ENCODE measurements around the gene TAGLN.
"Not testable (repeated sequence)": the region's sequence is repeated elsewhere in the genome, so short reads cannot be mapped to it uniquely, and the experiment has no call there.

TAGLN gene

GRCh38 chr11:117206111-117206510 is 6.9 kb downstream of the TAGLN start:
- H2BK120ac ChIP-seq (ENCODE audit: low read depth, low read length); H3K4me3 ChIP-seq (ENCODE audit: low read length in 2 of 2); H3K23ac ChIP-seq (ENCODE audit: low read depth, low read length, poor library complexity); H3K14ac ChIP-seq (ENCODE audit: low read length); DNase-seq (ENCODE audit: low spot score); H3K4me2 ChIP-seq (ENCODE audit: insufficient read depth, low read length, poor library complexity, severe bottlenecking); H2AK5ac ChIP-seq (ENCODE audit: low read depth, low read length); H3K18ac ChIP-seq (ENCODE audit: low read length); H3K4me1 ChIP-seq (ENCODE audit: control insufficient read depth in 2 of 2, insufficient read depth in 1 of 2, low read depth in 1 of 2, low read length in 2 of 2); H3K27ac ChIP-seq (replicated peaks; ENCODE audit: low read length); H2AFZ ChIP-seq (ENCODE audit: low read length); H3K27me3 ChIP-seq (ENCODE audit: control insufficient read depth in 3 of 3, insufficient read depth in 3 of 3, low read depth in 1 of 3, low read length in 3 of 3); H3K4ac ChIP-seq (ENCODE audit: low read length); H2BK15ac ChIP-seq (ENCODE audit: low read length); H3K9me3 ChIP-seq (replicated peaks in 1 of 2; ENCODE audit: control insufficient read depth in 2 of 2, insufficient read depth in 1 of 2, low read depth in 1 of 2, low read length in 2 of 2); H2BK5ac ChIP-seq (ENCODE audit: low read length); H2BK12ac ChIP-seq (ENCODE audit: low read length); H4K91ac ChIP-seq (ENCODE audit: low read depth, low read length, poor library complexity); H3K79me1 ChIP-seq (ENCODE audit: low read depth, low read length); H4K8ac ChIP-seq (ENCODE audit: low read depth, low read length); H3K9ac ChIP-seq (ENCODE audit: low read depth, low read length, poor library complexity): not testable (repeated sequence)
- H3K36me3 ChIP-seq (replicated peaks in 1 of 2; ENCODE audit: control insufficient read depth in 2 of 2, insufficient read depth in 2 of 2, low read length in 2 of 2): peaks cover 16 to 19% of the 10 kb centered on the region in 2 donors
- no CpG with 5 or more reads among the region's 8 CpGs for WGBS, 2 donors (ENCODE audit: extremely low coverage in 2 of 2, insufficient read length in 2 of 2, insufficient replicate concordance in 1 of 2)

- H2BK120ac ChIP-seq (ENCODE audit: low read depth, low read length); H3K4me3 ChIP-seq (ENCODE audit: low read length in 2 of 2); H3K27me3 ChIP-seq (ENCODE audit: control insufficient read depth in 3 of 3, insufficient read depth in 3 of 3, low read depth in 1 of 3, low read length in 3 of 3); H2BK12ac ChIP-seq (ENCODE audit: low read length); H4K91ac ChIP-seq (ENCODE audit: low read depth, low read length, poor library complexity); H3K23ac ChIP-seq (ENCODE audit: low read depth, low read length, poor library complexity); H4K8ac ChIP-seq (ENCODE audit: low read depth, low read length); H3K4me2 ChIP-seq (ENCODE audit: insufficient read depth, low read length, poor library complexity, severe bottlenecking); H3K4ac ChIP-seq (ENCODE audit: low read length); H3K4me1 ChIP-seq (ENCODE audit: control insufficient read depth in 2 of 2, insufficient read depth in 1 of 2, low read depth in 1 of 2, low read length in 2 of 2); H3K14ac ChIP-seq (ENCODE audit: low read length); H3K27ac ChIP-seq (replicated peaks; ENCODE audit: low read length); H3K18ac ChIP-seq (ENCODE audit: low read length); H2BK5ac ChIP-seq (ENCODE audit: low read length); H3K9me3 ChIP-seq (replicated peaks in 1 of 2; ENCODE audit: control insufficient read depth in 2 of 2, insufficient read depth in 1 of 2, low read depth in 1 of 2, low read length in 2 of 2); DNase-seq (ENCODE audit: low spot score); H3K9ac ChIP-seq (ENCODE audit: low read depth, low read length, poor library complexity); H2AK5ac ChIP-seq (ENCODE audit: low read depth, low read length); H2AFZ ChIP-seq (ENCODE audit: low read length); H3K79me1 ChIP-seq (ENCODE audit: low read depth, low read length); H2BK15ac ChIP-seq (ENCODE audit: low read length): not testable (repeated sequence)
- H3K36me3 ChIP-seq (replicated peaks in 1 of 2; ENCODE audit: control insufficient read depth in 2 of 2, insufficient read depth in 2 of 2, low read length in 2 of 2): peaks cover 19% of the 10 kb centered on the region in 2 donors
- no CpG with 5 or more reads among the region's 11 CpGs for WGBS, 2 donors (ENCODE audit: extremely low coverage in 2 of 2, insufficient read length in 2 of 2, insufficient replicate concordance in 1 of 2)
Measured at GRCh38 chr11:117206859-117207258, 7.7 kb downstream of the TAGLN start.

- H2AFZ ChIP-seq (ENCODE audit: low read length); H4K91ac ChIP-seq (ENCODE audit: low read depth, low read length, poor library complexity); H3K4me3 ChIP-seq (ENCODE audit: low read length in 2 of 2); H3K9ac ChIP-seq (ENCODE audit: low read depth, low read length, poor library complexity); H3K27me3 ChIP-seq (ENCODE audit: control insufficient read depth in 3 of 3, insufficient read depth in 3 of 3, low read depth in 1 of 3, low read length in 3 of 3); H2AK5ac ChIP-seq (ENCODE audit: low read depth, low read length); H3K27ac ChIP-seq (replicated peaks; ENCODE audit: low read length); H3K14ac ChIP-seq (ENCODE audit: low read length); H3K4ac ChIP-seq (ENCODE audit: low read length); H3K23ac ChIP-seq (ENCODE audit: low read depth, low read length, poor library complexity); H2BK12ac ChIP-seq (ENCODE audit: low read length); H3K4me2 ChIP-seq (ENCODE audit: insufficient read depth, low read length, poor library complexity, severe bottlenecking); H2BK5ac ChIP-seq (ENCODE audit: low read length); DNase-seq (ENCODE audit: low spot score); H4K8ac ChIP-seq (ENCODE audit: low read depth, low read length); H3K4me1 ChIP-seq (ENCODE audit: control insufficient read depth in 2 of 2, insufficient read depth in 1 of 2, low read depth in 1 of 2, low read length in 2 of 2); H3K79me1 ChIP-seq (ENCODE audit: low read depth, low read length); H2BK120ac ChIP-seq (ENCODE audit: low read depth, low read length); H2BK15ac ChIP-seq (ENCODE audit: low read length); H3K18ac ChIP-seq (ENCODE audit: low read length); H3K9me3 ChIP-seq (replicated peaks in 1 of 2; ENCODE audit: control insufficient read depth in 2 of 2, insufficient read depth in 1 of 2, low read depth in 1 of 2, low read length in 2 of 2): not testable (repeated sequence)
- no CpG with 5 or more reads among the region's 5 CpGs for WGBS, 2 donors (ENCODE audit: extremely low coverage in 2 of 2, insufficient read length in 2 of 2, insufficient replicate concordance in 1 of 2)
- H3K36me3 ChIP-seq (replicated peaks in 1 of 2; ENCODE audit: control insufficient read depth in 2 of 2, insufficient read depth in 2 of 2, low read length in 2 of 2): peaks cover 19 to 20% of the 10 kb centered on the region in 2 donors
Measured at GRCh38 chr11:117207481-117207880, 8.3 kb downstream of the TAGLN start.

- DNase-seq (ENCODE audit: low spot score); H3K27me3 ChIP-seq (ENCODE audit: control insufficient read depth in 3 of 3, insufficient read depth in 3 of 3, low read depth in 1 of 3, low read length in 3 of 3); H3K4me3 ChIP-seq (ENCODE audit: low read length in 2 of 2): not testable (repeated sequence)
Measured at GRCh38 chr11:117208710-117209109, 9.5 kb downstream of the TAGLN start.

More at GRCh38 chr11:117208710-117209109, 9.5 kb downstream of the TAGLN start:
- not testable (repeated sequence) for H3K27ac ChIP-seq (replicated peaks; ENCODE audit: low read length); H3K14ac ChIP-seq (ENCODE audit: low read length); H4K8ac ChIP-seq (ENCODE audit: low read depth, low read length); H2BK5ac ChIP-seq (ENCODE audit: low read length); H3K4ac ChIP-seq (ENCODE audit: low read length); H4K91ac ChIP-seq (ENCODE audit: low read depth, low read length, poor library complexity); H2BK120ac ChIP-seq (ENCODE audit: low read depth, low read length); H3K4me2 ChIP-seq (ENCODE audit: insufficient read depth, low read length, poor library complexity, severe bottlenecking); H3K23ac ChIP-seq (ENCODE audit: low read depth, low read length, poor library complexity); H2AK5ac ChIP-seq (ENCODE audit: low read depth, low read length); H2BK12ac ChIP-seq (ENCODE audit: low read length); H2BK15ac ChIP-seq (ENCODE audit: low read length); H3K9ac ChIP-seq (ENCODE audit: low read depth, low read length, poor library complexity); H3K79me1 ChIP-seq (ENCODE audit: low read depth, low read length); H3K9me3 ChIP-seq (replicated peaks in 1 of 2; ENCODE audit: control insufficient read depth in 2 of 2, insufficient read depth in 1 of 2, low read depth in 1 of 2, low read length in 2 of 2); H2AFZ ChIP-seq (ENCODE audit: low read length); H3K4me1 ChIP-seq (ENCODE audit: control insufficient read depth in 2 of 2, insufficient read depth in 1 of 2, low read depth in 1 of 2, low read length in 2 of 2); H3K18ac ChIP-seq (ENCODE audit: low read length)
- no CpG with 5 or more reads among the region's 13 CpGs for WGBS, 2 donors (ENCODE audit: extremely low coverage in 2 of 2, insufficient read length in 2 of 2, insufficient replicate concordance in 1 of 2)
- peaks cover 12 to 30% of the 10 kb centered on the region in 2 donors for H3K36me3 ChIP-seq (replicated peaks in 1 of 2; ENCODE audit: control insufficient read depth in 2 of 2, insufficient read depth in 2 of 2, low read length in 2 of 2)

Measured in neuronal stem cell (in vitro differentiated cells).